Lower lobe of right lung (tissue), 2 donors: ENCODE measurements around the gene TBCK. TPM values are rescaled to one million over a fixed set of nuclear protein-coding genes. Genes with fewer than 3 reads are reported as not detected.

ENCODE experiments used
- ATAC-seq, 2 donors: fragments of 200-7000 bp; cut with Tn5 transposase; one replicate each; pipeline ENCODE4 v1.9.1; 2020 to 2022; ENCODE audit warnings: mild to moderate bottlenecking in 2 of 2, moderate library complexity in 2 of 2
- DNase-seq: peaks from one replicate; pipeline ENCODE4 v3.0.0-alpha.2; 2020
- H3K27ac ChIP-seq: fragments of 200-600 bp; one replicate; pipeline ENCODE4 v1.8.0; 2022
- H3K27me3 ChIP-seq: fragments of 200-600 bp; one replicate; pipeline ENCODE4 v1.8.0; 2022; ENCODE audit warnings: low read depth
- H3K36me3 ChIP-seq: fragments of 200-600 bp; one replicate; pipeline ENCODE4 v1.8.0; 2022; ENCODE audit warnings: mild to moderate bottlenecking
- H3K4me1 ChIP-seq: fragments of 200-600 bp; one replicate; pipeline ENCODE4 v1.8.0; 2022
- H3K4me3 ChIP-seq: fragments of 200-600 bp; one replicate; pipeline ENCODE4 v1.8.0; 2022; ENCODE audit warnings: mild to moderate bottlenecking
- H3K9me3 ChIP-seq: fragments of 200-600 bp; one replicate; pipeline ENCODE4 v1.8.0; 2022
- CTCF ChIP-seq: fragments of 200-600 bp; IDR thresholded peaks from one replicate; pipeline ENCODE4 v1.8.0; 2022; ENCODE audit warnings: antibody characterized with exemption, mild to moderate bottlenecking
- intact Hi-C: fragments of 100-400 bp; cut with DNase I; formaldehyde crosslinking; loops from one replicate; pipeline ENCODE4 v1.11.0; 2022
- total RNA-seq: library from RNA; stranded (reverse); fragmentation: NEBNext Ultra II Directional; extraction: Animal tissue kit (Norgen Biotek cat#: 25700); gene quantifications from one replicate; pipeline ENCODE4 v1.2.1, GENCODE V29; 2021
- donor health status: DM: no; HTN: yes; CAD: no; lungs with severe emphysema.

TBCK gene
- total RNA-seq, 1 donor from 2014 or later: 45.7 TPM

GRCh38 chr4:106017975-106018374 is 298.0 kb downstream of the TBCK start:
- DNase-seq (no peak), ATAC-seq (no peak)
- Histone ChIP-seq H3K4me3 (no peak overlapping the region), H3K27me3 (no peaks in the 10 kb centered on the region), H3K4me1 (no peaks in the 10 kb centered on the region), H3K27ac (no peak overlapping the region), H3K9me3 (no peaks in the 10 kb centered on the region), H3K36me3 (no peaks in the 10 kb centered on the region)
- intact Hi-C loops: no loop called here
- TF ChIP-seq CTCF: no peak

DNA sequence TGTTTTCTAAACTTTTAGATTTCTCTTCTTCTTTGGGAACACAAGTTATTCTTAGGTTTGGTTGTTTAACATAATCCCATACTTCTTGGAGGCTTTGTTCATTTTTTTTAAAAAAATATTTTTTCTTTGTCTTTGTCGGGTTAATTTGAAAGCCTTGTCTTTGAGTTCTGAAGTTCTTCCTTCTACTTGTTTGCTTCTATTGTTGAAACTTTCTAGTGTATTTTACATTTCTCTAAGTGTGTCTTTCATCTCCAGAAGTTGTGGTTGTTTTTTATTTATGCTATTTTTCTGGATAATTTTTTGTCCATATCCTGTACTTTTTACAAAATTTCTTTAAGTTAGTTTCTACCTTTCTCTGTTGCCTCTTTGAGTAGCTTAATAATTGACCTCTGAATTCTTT is 304.6 kb downstream of the TBCK start:
- DNase-seq: no peak
- TF ChIP-seq CTCF: no peak
- peaks cover 17% of the 10 kb centered on the region for H3K9me3 ChIP-seq
- intact Hi-C loops: no loop called here
- no peak overlapping the region for H3K4me3 ChIP-seq
- no peak overlapping the region for H3K27ac ChIP-seq
- ATAC-seq: no peak
- H3K27me3 ChIP-seq: no peaks in the 10 kb centered on the region
- no peaks in the 10 kb centered on the region for H3K4me1 ChIP-seq
- no peaks in the 10 kb centered on the region for H3K36me3 ChIP-seq

GRCh38 chr4:106010761-106011160 is 305.2 kb downstream of the TBCK start:
- Histone ChIP-seq H3K27me3 (no peaks in the 10 kb centered on the region), H3K4me3 (no peak overlapping the region), H3K9me3 (peaks cover 17% of the 10 kb centered on the region), H3K36me3 (no peaks in the 10 kb centered on the region), H3K4me1 (no peaks in the 10 kb centered on the region), H3K27ac (no peak overlapping the region)
- no peak for TF ChIP-seq CTCF
- DNase-seq (no peak), ATAC-seq (no peak)
- intact Hi-C loops: no loop called here

DNA sequence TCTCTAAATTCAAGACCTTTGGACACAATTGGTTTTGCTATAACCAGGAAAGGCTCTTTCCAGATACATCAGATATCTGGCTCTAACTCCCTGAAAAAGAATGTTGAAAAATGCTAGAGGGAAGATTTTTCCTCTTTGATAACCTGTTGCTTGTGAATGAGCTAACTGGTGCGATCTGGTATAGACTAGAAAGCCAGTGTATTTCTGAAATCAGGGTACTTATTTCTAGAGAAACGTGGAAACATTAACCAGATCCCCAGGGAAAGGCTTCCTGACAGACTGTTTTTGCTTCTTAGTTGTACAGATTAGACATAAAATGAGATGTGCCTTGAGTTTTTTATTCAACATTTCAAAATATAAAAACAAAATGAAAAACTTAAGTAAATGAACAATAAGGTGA is 313.0 kb downstream of the TBCK start:
- H3K27me3 ChIP-seq: no peaks in the 10 kb centered on the region
- intact Hi-C loops: no loop called here
- H3K4me1 ChIP-seq: no peaks in the 10 kb centered on the region
- H3K36me3 ChIP-seq: no peaks in the 10 kb centered on the region
- DNase-seq (no peak), ATAC-seq (no peak)
- H3K27ac ChIP-seq: no peak overlapping the region
- TF ChIP-seq CTCF: no peak
- no peaks in the 10 kb centered on the region for H3K9me3 ChIP-seq
- no peak overlapping the region for H3K4me3 ChIP-seq

DNA sequence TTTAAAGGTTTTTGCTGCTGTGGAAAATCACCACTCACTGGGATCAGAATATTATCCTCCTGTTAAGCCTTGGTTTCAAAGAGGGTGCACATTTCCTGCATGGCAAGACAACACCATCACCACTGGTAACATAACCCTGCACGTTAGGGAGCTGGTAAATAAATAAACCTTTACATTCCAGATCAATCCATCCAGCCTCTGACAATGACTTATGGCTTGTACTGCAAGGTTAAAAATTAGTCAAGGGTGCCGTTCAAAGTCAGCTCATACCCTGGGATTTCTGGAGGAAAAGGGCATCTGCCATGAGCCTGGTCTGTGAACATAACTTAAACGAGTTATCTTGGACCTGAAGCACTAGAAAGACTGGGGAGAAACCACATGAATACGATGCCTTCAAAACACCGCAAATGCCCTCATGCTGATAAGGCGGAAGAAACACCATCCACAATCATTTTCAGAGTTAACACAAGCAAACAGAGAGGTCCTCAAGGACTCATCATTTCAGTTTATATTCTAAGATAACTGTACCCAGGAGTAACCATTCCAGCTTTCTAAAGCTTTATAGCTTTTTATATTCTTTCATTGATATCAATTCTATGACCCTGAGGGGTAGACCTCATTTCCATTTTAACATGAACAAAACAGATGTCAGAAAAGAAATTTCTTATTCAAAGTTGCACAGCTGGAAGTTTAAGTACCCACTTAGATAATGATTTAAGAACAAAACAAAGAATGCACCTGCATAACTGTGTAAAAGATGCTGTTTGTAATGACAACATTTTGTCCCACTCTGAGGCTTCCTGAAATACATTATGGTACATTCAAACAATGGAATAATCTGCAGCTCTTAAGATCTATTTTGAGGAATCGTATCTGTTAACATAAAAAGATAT is 317.6 kb downstream of the TBCK start:
- no peak for ATAC-seq
- Histone ChIP-seq H3K4me1 (no peaks in the 10 kb centered on the region), H3K4me3 (no peak overlapping the region), H3K9me3 (no peaks in the 10 kb centered on the region), H3K27ac (no peak overlapping the region), H3K27me3 (no peaks in the 10 kb centered on the region), H3K36me3 (no peaks in the 10 kb centered on the region)
- intact Hi-C loops: no loop called here
- no peak for TF ChIP-seq CTCF
- DNase-seq: no peak
